K562 (cell line): Measurements from ENCODE around the gene DDR1. TPM values are rescaled to one million over a fixed set of nuclear protein-coding genes. Genes with fewer than 3 reads are reported as not detected.

ENCODE experiments used
- ATAC-seq: fragments of 200-7000 bp; cut with Tn5 transposase; 3 replicates; pipeline ENCODE4 v1.9.1; 2020; ENCODE audit warnings: moderate library complexity
- BruUV-seq: library from RNA; stranded (reverse); fragments of 400-500 nt; replicated peaks from 2 replicates; lab custom pipeline; 2021; lab: Mats Ljungman, UMichigan
- CTCF ChIA-PET: fragments of 300-600 bp; formaldehyde crosslinking; extraction: SDS; loops from one replicate; lab custom pipeline; 2021; ENCODE audit warnings: low intra/inter-chr PET ratio; lab: Yijun Ruan, JAX
- POLR2A ChIA-PET: fragments of 300-600, 350-650 bp; sonication (Branson Sonifier 250); formaldehyde crosslinking; extraction: SDS; loops from one replicate; lab custom pipeline; 2021; ENCODE audit warnings: antibody characterized with exemption, inconsistent platforms; lab: Yijun Ruan, JAX
- DNase-seq, 4 experiments: peaks; one replicate each; pipeline versions ENCODE4 v3.0.0 to v3.0.0-alpha.2; 2011 to 2018; ENCODE audit warnings: low spot score in 3 of 4, mixed read lengths in 3 of 4; ENCODE audit errors: extremely low read depth in 1 of 4
- FAIRE-seq: peaks from 2 replicates; lab custom pipeline; 2011; peaks lifted over from hg19 to GRCh38; lab: Jason Lieb, UNC
- H2AFZ ChIP-seq: 2 replicates; pipeline ENCODE4 v1.6.0; 2011; ENCODE audit warnings: low read depth, low read length, control low read depth, inconsistent platforms
- H3K27ac ChIP-seq: fragments of 200-600 bp; 3 replicates; pipeline ENCODE4 v1.8.0; 2011; ENCODE audit warnings: low read depth, mild to moderate bottlenecking, control low read depth, inconsistent platforms, low read length, moderate library complexity, mixed read lengths; ENCODE audit errors: extremely low read depth
- H3K27me3 ChIP-seq, 2 experiments: fragments of 300-600 bp in 1 of 2; 2 replicates in 1 of 2; 3 replicates in 1 of 2; pipeline versions ENCODE4 v1.6.0 to v1.8.0; 2011; ENCODE audit warnings: inconsistent platforms in 2 of 2, low read length in 2 of 2, mild to moderate bottlenecking in 1 of 2, mixed read lengths in 1 of 2, moderate library complexity in 1 of 2; ENCODE audit not compliant: control insufficient read depth in 2 of 2, insufficient read depth in 2 of 2
- H3K36me3 ChIP-seq: fragments of 300-600 bp; 3 replicates; pipeline ENCODE4 v1.8.0; 2011; ENCODE audit warnings: mild to moderate bottlenecking, low read length, inconsistent platforms; ENCODE audit not compliant: control insufficient read depth, insufficient read depth
- H3K4me1 ChIP-seq, 2 experiments: fragments of 200-600 bp in 1 of 2; replicated peaks in 1 of 2; 2 replicates in 1 of 2; 3 replicates in 1 of 2; pipeline versions ENCODE4 v1.5.1 to v1.8.0; 2011; ENCODE audit warnings: inconsistent platforms in 2 of 2, low read length in 2 of 2, mild to moderate bottlenecking in 1 of 2, mixed read lengths in 1 of 2, moderate library complexity in 1 of 2; ENCODE audit not compliant: control insufficient read depth in 2 of 2, insufficient read depth in 2 of 2
- H3K4me2 ChIP-seq: 2 replicates; pipeline ENCODE4 v1.6.1; 2011; ENCODE audit warnings: low read length, control low read depth, inconsistent platforms, mixed read lengths; ENCODE audit not compliant: insufficient read depth
- H3K4me3 ChIP-seq: fragments of 200-600 bp; sonication (generic), shearing (Covaris generic); 2 replicates; pipeline ENCODE4 v1.5.1; 2016; ENCODE audit warnings: control low read depth, inconsistent platforms
- H3K79me2 ChIP-seq: fragments of 200-600 bp; 3 replicates; pipeline ENCODE4 v1.8.0; 2011; ENCODE audit warnings: low read length, inconsistent platforms; ENCODE audit not compliant: control insufficient read depth, insufficient read depth
- H3K9ac ChIP-seq, 2 experiments: 2 replicates each; pipeline versions ENCODE4 v1.6.0 to v1.6.1; 2011; ENCODE audit warnings: low read depth in 2 of 2, low read length in 2 of 2, control low read depth in 1 of 2, inconsistent platforms in 1 of 2, mild to moderate bottlenecking in 1 of 2, mixed read lengths in 1 of 2; ENCODE audit not compliant: insufficient read depth in 1 of 2
- H3K9me1 ChIP-seq: one replicate; pipeline ENCODE4 v1.6.0; 2011; ENCODE audit warnings: inconsistent platforms, mild to moderate bottlenecking, low read length, moderate library complexity; ENCODE audit not compliant: control insufficient read depth, insufficient read depth
- H3K9me3 ChIP-seq: replicated peaks from 2 replicates; pipeline ENCODE4 v1.5.1; 2011; ENCODE audit warnings: low read depth, low read length, inconsistent platforms; ENCODE audit not compliant: control insufficient read depth, insufficient read depth
- H4K20me1 ChIP-seq: replicated peaks from 2 replicates; pipeline ENCODE4 v1.6.1; 2011; ENCODE audit warnings: low read length, inconsistent platforms, mixed read lengths; ENCODE audit not compliant: control insufficient read depth, insufficient read depth
- POLR2AphosphoS5 ChIP-seq: IDR thresholded peaks from 2 replicates; pipeline ENCODE4 v1.6.1; 2011; ENCODE audit warnings: mild to moderate bottlenecking, low read depth, low read length, moderate library complexity; ENCODE audit not compliant: control insufficient read depth, insufficient read depth
- PREB ChIP-seq: sonication (generic); formaldehyde crosslinking; IDR thresholded peaks from 2 replicates; pipeline ENCODE4 v1.8.1; 2023; ENCODE audit warnings: mild to moderate bottlenecking, missing genetic modification reagents
- SRSF3 ChIP-seq: fragments of 200-400 bp; formaldehyde crosslinking; IDR thresholded peaks from 2 replicates; pipeline ENCODE4 v1.6.1; 2016; ENCODE audit warnings: mild to moderate bottlenecking, low read length, moderate library complexity; ENCODE audit not compliant: insufficient read depth
- ZNF217 ChIP-seq: sonication (generic); formaldehyde crosslinking; IDR thresholded peaks from 2 replicates; pipeline ENCODE4 v1.8.0; 2022; ENCODE audit warnings: mild to moderate bottlenecking, missing genetic modification reagents
- WGBS: fragments of 100-300 bp; shearing (Covaris generic); methylation state at CpG from one replicate; pipeline ENCODE4 v1.1.6; 2016; ENCODE audit warnings: low coverage, mixed read lengths; ENCODE audit not compliant: insufficient coverage; ENCODE audit errors: missing lambda C conversion rate; 5-methylcytosine and 5-hydroxymethylcytosine counted together
- in situ Hi-C: fragments of 300-500 bp; cut with MboI; formaldehyde crosslinking; loops from 4 replicates; pipeline ENCODE4 v1.15.0; 2018; ENCODE audit warnings: inconsistent platforms, mixed read lengths
- intact Hi-C: fragments of 100-400 bp; cut with micrococcal nuclease; formaldehyde crosslinking; loops from 2 replicates; pipeline ENCODE4 v1.14.2; 2022
- polyA plus RNA-seq, 8 experiments: library from polyadenylated mRNA; depleted of rRNA in 4 of 8; stranded (reverse) in 5 of 8; unstranded in 3 of 8; fragments of >200 nt; fragmentation: Nextera tagmentation in 2 of 8; fragmentation: Illumina TruSeq in 1 of 8; extraction: Ambion mirVana in 2 of 8; extraction: Trizol in 1 of 8; gene quantifications; 2 replicates each; pipeline versions ENCODE4 v1.2.1 to v1.2.3, GENCODE V29; 2011 to 2014; ENCODE audit warnings: inconsistent platforms in 1 of 8, missing spikeins in 1 of 8
- total RNA-seq, 7 experiments: library from RNA; depleted of rRNA in 6 of 7; stranded (reverse); fragments of >200 nt in 6 of 7; fragmentation: Illumina TruSeq in 2 of 7; extraction: Trizol in 2 of 7; gene quantifications; 2 replicates each; pipeline versions ENCODE4 v1.2.1 to v1.2.3, GENCODE V29; 2011 to 2021; ENCODE audit warnings: low replicate concordance in 1 of 7

DDR1 gene
- total and polyA plus RNA-seq, 9 of the 15 experiments (the other 6 are each of a cell fraction or from before 2014, with no cell fraction given) = 1.4 to 44.6 (median 12.2) TPM

- Histone ChIP-seq H3K27me3 (no peaks in the 10 kb centered on the region), H2AFZ (peak overlapping the region; percentile 46; the same call in 1 of the 2 replicates), H3K4me1 (peaks cover 74 to 82% of the 10 kb centered on the region in 2 experiments), H3K4me3 (no peak overlapping the region), H3K9me1 (peaks cover 3% of the 10 kb centered on the region), H3K79me2 (peaks cover 27% of the 10 kb centered on the region), H4K20me1 (peaks cover 9% of the 10 kb centered on the region; the same call in 1 of the 2 replicates), H3K36me3 (no peaks in the 10 kb centered on the region), H3K9me3 (no peaks in the 10 kb centered on the region), H3K4me2 (no peak overlapping the region), H3K27ac (no peak overlapping the region), H3K9ac (peak overlapping the region in 1 of 2 experiments; percentile 83; a peak in 2 of 4 replicates)
- FAIRE-seq = no peak
- TF ChIP-seq SRSF3 (no peak), ZNF217 (no peak), POLR2AphosphoS5 (no peak), PREB (CRISPR knock-in tag) (no peak)
- CTCF ChIA-PET = no interaction called here
- BruUV-seq = no TSS peak
- intact Hi-C loops (no loop called here), in situ Hi-C loops (no loop called here)
- no peak for ATAC-seq
- DNase-seq = no peak
- WGBS = 85% methylated on average over 8 of the region's 8 CpGs
- POLR2A ChIA-PET = interaction anchor here (0.6 to 1.6 kb wide), 16 partner anchors 8 to 700 kb away, joined by 3 to 8 read pairs (median 4); partner anchors contain the start of genes GTF2H4, MRPS18B, PPP1R10 and VARS2
Measured at GRCh38 chr6:30882204-30882758, 2.0 kb upstream of the DDR1 start.
